ENCODE results near the gene STEAP3.

The STEAP3 gene

DNA sequence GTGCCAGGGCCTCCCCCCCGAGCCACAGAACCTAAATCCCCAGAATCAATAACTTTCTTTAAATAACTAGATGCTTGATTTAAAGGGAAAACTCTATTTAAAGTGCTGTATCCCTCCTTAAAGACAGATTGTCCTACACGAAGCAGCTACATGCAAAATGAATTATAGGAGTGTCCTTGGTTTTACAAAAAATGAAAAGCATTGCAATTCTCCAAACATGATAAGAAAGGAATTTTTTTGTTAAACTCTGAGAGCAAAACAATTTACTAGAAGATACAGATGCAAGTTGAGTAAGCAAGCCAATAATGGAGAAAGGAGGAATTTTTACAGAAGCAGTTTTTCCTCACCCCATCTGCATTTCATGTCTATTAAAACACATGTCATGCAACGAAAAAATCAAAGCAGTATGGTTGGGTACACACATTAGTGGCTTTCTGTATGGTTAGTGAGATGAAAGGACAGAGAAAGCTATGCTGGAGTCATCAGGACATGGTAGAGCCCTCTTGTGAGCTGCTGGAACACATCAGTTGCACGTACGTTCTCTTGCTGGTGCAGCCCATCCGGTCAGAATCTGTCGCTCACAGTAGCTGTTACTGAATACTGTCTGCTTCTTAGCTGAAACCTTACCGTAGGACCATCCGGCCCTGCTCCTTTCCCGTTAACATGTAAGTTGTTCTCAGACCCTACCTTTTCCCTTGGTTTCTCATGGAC lies 25.9 kb upstream of the STEAP3 start:
- no peaks in the 10 kb centered on the region for H3K36me3 ChIP-seq (ENCODE audit: control insufficient read depth in 4 of 4, insufficient read depth in 4 of 4, low read length in 3 of 4)
- no peak overlapping the region for H3K27ac ChIP-seq (ENCODE audit: insufficient read depth in 1 of 2, low read depth in 1 of 2, low read length in 2 of 2, poor library complexity in 1 of 2, severe bottlenecking in 2 of 2)
- CTCF ChIA-PET: no interaction called here
- DNase-seq: no peak
- H3K4me1 ChIP-seq (ENCODE audit: control extremely low read depth in 1 of 4, control insufficient read depth in 4 of 4, insufficient read depth in 4 of 4, low read length in 3 of 4): no peaks in the 10 kb centered on the region
- no peak overlapping the region for H3K4me3 ChIP-seq (ENCODE audit: control insufficient read depth in 1 of 7, extremely low read depth in 1 of 7, insufficient read depth in 4 of 7, low read depth in 2 of 7, low read length in 6 of 7)
- H3K27me3 ChIP-seq (replicated peaks in 2 of 5; ENCODE audit: control insufficient read depth in 4 of 5, insufficient read depth in 5 of 5, low read length in 4 of 5): peaks cover 0 to 6% (median 2%) of the 10 kb centered on the region in 5 experiments
- POLR2A ChIA-PET: no interaction called here
- no peaks in the 10 kb centered on the region for H3K9me3 ChIP-seq (ENCODE audit: control extremely low read depth in 1 of 5, control insufficient read depth in 4 of 5, insufficient read depth in 2 of 5, low read depth in 1 of 5, low read length in 4 of 5)
- 90% methylated on average over 7 of the region's 10 CpGs for WGBS (ENCODE audit: insufficient coverage)

DNA sequence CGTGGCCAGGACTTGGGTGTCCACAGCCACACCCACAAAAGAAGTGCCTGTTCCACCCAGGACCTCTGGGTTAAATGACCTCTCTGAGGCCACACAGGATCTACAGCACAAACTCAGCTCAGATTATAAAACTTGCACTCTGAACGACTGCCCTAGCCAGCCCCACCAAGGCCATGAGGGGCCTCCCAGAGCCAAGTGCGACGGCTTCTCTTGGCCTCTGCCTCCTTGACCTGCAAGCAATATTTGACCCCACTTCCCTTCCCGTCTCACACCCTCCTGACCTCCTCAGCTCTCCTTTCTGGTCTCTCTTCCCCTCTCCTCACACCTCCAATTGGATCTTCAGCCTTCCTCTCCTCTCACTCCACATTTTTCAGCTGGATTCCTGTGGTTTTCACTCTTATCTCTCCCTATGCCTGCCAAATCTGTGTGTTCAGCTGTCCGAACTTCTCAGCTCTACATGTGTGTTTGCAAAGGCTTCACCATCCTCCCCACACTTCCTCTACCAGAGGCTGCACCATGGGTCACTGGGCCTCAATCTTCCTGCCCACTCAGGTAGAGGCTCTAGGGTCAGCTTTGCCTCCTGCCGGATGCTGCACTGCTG lies 25.3 kb upstream of the STEAP3 start:
- H3K4me3 ChIP-seq (ENCODE audit: control insufficient read depth in 1 of 7, extremely low read depth in 1 of 7, insufficient read depth in 4 of 7, low read depth in 2 of 7, low read length in 6 of 7): no peak overlapping the region
- H3K9me3 ChIP-seq (ENCODE audit: control extremely low read depth in 1 of 5, control insufficient read depth in 4 of 5, insufficient read depth in 2 of 5, low read depth in 1 of 5, low read length in 4 of 5): no peaks in the 10 kb centered on the region
- ChIA-PET POLR2A (no interaction called here), CTCF (no interaction called here)
- peaks cover 0 to 6% (median 2%) of the 10 kb centered on the region in 5 experiments for H3K27me3 ChIP-seq (replicated peaks in 2 of 5; ENCODE audit: control insufficient read depth in 4 of 5, insufficient read depth in 5 of 5, low read length in 4 of 5)
- WGBS (ENCODE audit: insufficient coverage): 95% methylated on average over 7 of the region's 7 CpGs
- H3K27ac ChIP-seq (ENCODE audit: insufficient read depth in 1 of 2, low read depth in 1 of 2, low read length in 2 of 2, poor library complexity in 1 of 2, severe bottlenecking in 2 of 2): no peak overlapping the region
- H3K36me3 ChIP-seq (ENCODE audit: control insufficient read depth in 4 of 4, insufficient read depth in 4 of 4, low read length in 3 of 4): no peaks in the 10 kb centered on the region
- H3K4me1 ChIP-seq (ENCODE audit: control extremely low read depth in 1 of 4, control insufficient read depth in 4 of 4, insufficient read depth in 4 of 4, low read length in 3 of 4): no peaks in the 10 kb centered on the region
- no peak for DNase-seq

DNA sequence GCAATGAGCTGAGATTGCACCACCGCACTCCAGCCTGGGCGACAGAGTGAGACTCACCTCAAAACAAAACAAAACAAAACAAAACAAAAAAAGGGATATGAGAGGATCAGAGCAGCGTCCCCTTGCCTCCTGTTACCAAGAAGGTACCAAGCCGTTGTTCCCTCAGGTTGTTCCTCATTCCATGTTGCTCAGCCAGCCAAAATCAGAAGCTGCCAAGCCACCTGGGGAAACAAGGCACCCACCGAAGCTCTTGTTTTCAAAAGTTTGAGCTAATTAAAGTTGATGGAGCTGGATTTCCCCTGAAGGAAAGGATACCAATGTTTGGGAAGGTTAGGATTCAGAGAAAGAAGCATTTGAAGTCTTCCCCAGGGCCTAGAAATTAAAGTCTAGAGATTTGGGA lies 21.8 kb upstream of the STEAP3 start:
- Histone ChIP-seq H3K9me3 (ENCODE audit: control extremely low read depth in 1 of 5, control insufficient read depth in 4 of 5, insufficient read depth in 2 of 5, low read depth in 1 of 5, low read length in 4 of 5) (no peaks in the 10 kb centered on the region), H3K36me3 (ENCODE audit: control insufficient read depth in 4 of 4, insufficient read depth in 4 of 4, low read length in 3 of 4) (no peaks in the 10 kb centered on the region), H3K4me3 (ENCODE audit: control insufficient read depth in 1 of 7, extremely low read depth in 1 of 7, insufficient read depth in 4 of 7, low read depth in 2 of 7, low read length in 6 of 7) (no peak overlapping the region), H3K27ac (ENCODE audit: insufficient read depth in 1 of 2, low read depth in 1 of 2, low read length in 2 of 2, poor library complexity in 1 of 2, severe bottlenecking in 2 of 2) (no peak overlapping the region), H3K4me1 (ENCODE audit: control extremely low read depth in 1 of 4, control insufficient read depth in 4 of 4, insufficient read depth in 4 of 4, low read length in 3 of 4) (no peaks in the 10 kb centered on the region), H3K27me3 (replicated peaks in 2 of 5; ENCODE audit: control insufficient read depth in 4 of 5, insufficient read depth in 5 of 5, low read length in 4 of 5) (peaks cover 0 to 2% (median 0%) of the 10 kb centered on the region in 5 experiments)
- WGBS (ENCODE audit: insufficient coverage): 96% methylated on average over 5 of the region's 5 CpGs
- CTCF ChIA-PET: no interaction called here
- POLR2A ChIA-PET: no interaction called here
- no peak for DNase-seq

DNA sequence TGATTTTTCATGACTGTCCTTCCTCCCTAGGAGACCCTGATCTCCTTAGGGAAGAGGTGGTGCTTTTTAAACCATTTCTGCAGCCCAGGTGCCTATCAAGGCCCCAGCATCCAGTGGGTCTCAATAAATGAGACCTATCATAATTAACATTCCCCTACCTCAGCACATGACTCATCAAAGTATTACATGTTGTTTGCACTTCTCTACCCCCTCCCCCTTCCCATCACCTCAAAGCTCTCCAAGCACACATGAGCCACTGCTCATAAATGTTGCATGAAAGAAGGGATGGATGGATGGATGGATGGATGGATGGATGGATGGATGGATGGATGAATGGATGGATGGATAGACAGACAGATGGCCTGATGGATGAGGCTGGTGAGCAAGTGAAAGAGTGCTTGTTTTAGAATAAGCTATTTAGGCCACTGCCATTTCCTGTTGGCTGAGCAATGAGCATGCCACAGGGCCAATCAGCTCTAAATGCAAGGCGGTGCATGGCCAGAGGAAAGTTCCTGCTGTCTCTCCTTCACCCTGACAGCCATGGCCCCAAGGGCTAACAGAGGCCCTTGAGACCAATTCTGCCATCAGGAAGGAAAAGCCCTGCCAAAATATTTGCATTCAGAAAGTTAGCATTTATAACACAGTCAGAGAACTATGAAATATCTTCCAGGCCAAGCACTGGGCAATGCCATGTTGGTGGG lies 20.9 kb upstream of the STEAP3 start:
- H3K27ac ChIP-seq (ENCODE audit: insufficient read depth in 1 of 2, low read depth in 1 of 2, low read length in 2 of 2, poor library complexity in 1 of 2, severe bottlenecking in 2 of 2): no peak overlapping the region
- WGBS (ENCODE audit: insufficient coverage): no CpG with 5 or more reads among the region's 1 CpG
- ChIA-PET CTCF (no interaction called here), POLR2A (no interaction called here)
- no peaks in the 10 kb centered on the region for H3K9me3 ChIP-seq (ENCODE audit: control extremely low read depth in 1 of 5, control insufficient read depth in 4 of 5, insufficient read depth in 2 of 5, low read depth in 1 of 5, low read length in 4 of 5)
- no peak for DNase-seq
- no peaks in the 10 kb centered on the region for H3K4me1 ChIP-seq (ENCODE audit: control extremely low read depth in 1 of 4, control insufficient read depth in 4 of 4, insufficient read depth in 4 of 4, low read length in 3 of 4)
- H3K27me3 ChIP-seq (replicated peaks in 2 of 5; ENCODE audit: control insufficient read depth in 4 of 5, insufficient read depth in 5 of 5, low read length in 4 of 5): peaks cover 0 to 2% (median 0%) of the 10 kb centered on the region in 5 experiments
- no peak overlapping the region for H3K4me3 ChIP-seq (ENCODE audit: control insufficient read depth in 1 of 7, extremely low read depth in 1 of 7, insufficient read depth in 4 of 7, low read depth in 2 of 7, low read length in 6 of 7)
- no peaks in the 10 kb centered on the region for H3K36me3 ChIP-seq (ENCODE audit: control insufficient read depth in 4 of 4, insufficient read depth in 4 of 4, low read length in 3 of 4)

DNA sequence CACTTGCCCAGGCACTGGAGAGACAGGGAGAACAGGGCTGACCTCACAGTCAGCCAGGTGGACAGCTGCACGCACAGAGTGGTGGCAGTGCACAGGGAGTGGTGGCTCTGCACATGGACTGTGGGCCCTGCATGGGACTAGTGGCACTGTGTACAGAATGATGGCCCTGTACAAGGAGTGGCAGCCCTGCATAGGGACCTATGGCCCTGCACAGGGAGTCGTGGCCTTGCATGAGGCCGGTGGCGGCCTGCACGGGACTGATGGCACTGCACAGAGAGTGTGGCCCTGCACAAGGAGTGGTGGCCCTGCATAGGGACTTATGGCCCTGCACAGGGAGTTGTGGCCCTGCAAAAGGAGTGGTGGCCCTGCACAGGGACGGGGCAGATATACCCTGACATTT lies 19.1 kb upstream of the STEAP3 start:
- DNase-seq: no peak
- Histone ChIP-seq H3K27ac (ENCODE audit: insufficient read depth in 1 of 2, low read depth in 1 of 2, low read length in 2 of 2, poor library complexity in 1 of 2, severe bottlenecking in 2 of 2) (no peak overlapping the region), H3K9me3 (ENCODE audit: control extremely low read depth in 1 of 5, control insufficient read depth in 4 of 5, insufficient read depth in 2 of 5, low read depth in 1 of 5, low read length in 4 of 5) (no peaks in the 10 kb centered on the region), H3K36me3 (ENCODE audit: control insufficient read depth in 4 of 4, insufficient read depth in 4 of 4, low read length in 3 of 4) (no peaks in the 10 kb centered on the region), H3K27me3 (replicated peaks in 2 of 5; ENCODE audit: control insufficient read depth in 4 of 5, insufficient read depth in 5 of 5, low read length in 4 of 5) (peaks cover 0 to 3% (median 0%) of the 10 kb centered on the region in 5 experiments), H3K4me1 (ENCODE audit: control extremely low read depth in 1 of 4, control insufficient read depth in 4 of 4, insufficient read depth in 4 of 4, low read length in 3 of 4) (no peaks in the 10 kb centered on the region), H3K4me3 (ENCODE audit: control insufficient read depth in 1 of 7, extremely low read depth in 1 of 7, insufficient read depth in 4 of 7, low read depth in 2 of 7, low read length in 6 of 7) (no peak overlapping the region)
- POLR2A ChIA-PET: no interaction called here
- 96% methylated on average over 5 of the region's 6 CpGs for WGBS (ENCODE audit: insufficient coverage)
- CTCF ChIA-PET: interaction anchor here (1.1 kb wide), 1 partner anchor 10 kb away, joined by 3 read pairs; no protein-coding TSS in a partner anchor

DNA sequence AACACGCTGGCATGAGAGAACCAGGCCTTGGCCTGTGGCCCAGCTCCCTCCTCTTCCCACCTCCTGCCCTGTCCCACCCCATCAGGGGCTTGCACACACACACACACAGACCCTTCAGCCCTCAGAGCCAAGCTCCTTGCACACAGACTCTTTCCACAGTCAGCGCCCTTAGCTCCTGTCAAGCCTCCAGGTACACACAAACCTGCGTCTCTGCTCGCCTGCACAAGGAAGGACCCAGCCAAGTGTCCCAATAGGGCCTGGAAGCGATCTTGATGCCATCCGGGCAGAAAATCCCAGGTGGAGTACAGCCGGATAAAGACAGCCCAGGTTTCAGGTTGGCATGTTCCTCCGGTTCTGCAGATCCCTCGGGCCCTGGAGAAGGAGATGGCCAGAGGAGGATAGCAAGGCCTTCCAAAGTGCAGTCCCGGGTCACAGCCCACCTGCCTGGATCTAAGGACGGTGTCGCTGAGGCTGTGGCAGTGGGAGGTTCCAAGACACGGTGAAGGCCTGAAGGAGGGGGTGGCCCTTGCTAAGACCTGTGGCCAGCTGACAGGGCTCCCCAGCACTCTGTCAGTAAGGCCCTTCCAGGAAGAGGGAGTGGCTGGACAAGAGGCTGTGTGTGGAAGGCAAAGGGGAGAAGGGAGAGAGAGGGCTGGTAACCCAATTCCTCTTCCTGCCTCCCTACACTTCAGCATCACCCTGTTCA lies 18.5 kb upstream of the STEAP3 start:
- Histone ChIP-seq H3K9me3 (ENCODE audit: control extremely low read depth in 1 of 5, control insufficient read depth in 4 of 5, insufficient read depth in 2 of 5, low read depth in 1 of 5, low read length in 4 of 5) (no peaks in the 10 kb centered on the region), H3K36me3 (ENCODE audit: control insufficient read depth in 4 of 4, insufficient read depth in 4 of 4, low read length in 3 of 4) (no peaks in the 10 kb centered on the region), H3K27me3 (replicated peaks in 2 of 5; ENCODE audit: control insufficient read depth in 4 of 5, insufficient read depth in 5 of 5, low read length in 4 of 5) (peaks cover 0 to 3% (median 0%) of the 10 kb centered on the region in 5 experiments), H3K4me1 (ENCODE audit: control extremely low read depth in 1 of 4, control insufficient read depth in 4 of 4, insufficient read depth in 4 of 4, low read length in 3 of 4) (no peaks in the 10 kb centered on the region), H3K27ac (ENCODE audit: insufficient read depth in 1 of 2, low read depth in 1 of 2, low read length in 2 of 2, poor library complexity in 1 of 2, severe bottlenecking in 2 of 2) (no peak overlapping the region), H3K4me3 (ENCODE audit: control insufficient read depth in 1 of 7, extremely low read depth in 1 of 7, insufficient read depth in 4 of 7, low read depth in 2 of 7, low read length in 6 of 7) (no peak overlapping the region)
- WGBS (ENCODE audit: insufficient coverage): 90% methylated on average over 12 of the region's 13 CpGs
- CTCF ChIA-PET: interaction anchor here (1.1 kb wide), 1 partner anchor 9 kb away, joined by 3 read pairs; no protein-coding TSS in a partner anchor
- POLR2A ChIA-PET: no interaction called here
- DNase-seq: no peak

All from common myeloid progenitor, CD34-positive (primary cell).